Heart left ventricle (tissue), 16 donors: ENCODE measurements around the gene SPTSSA. TPM values are rescaled to one million over a fixed set of nuclear protein-coding genes. Genes with fewer than 3 reads are reported as not detected.
"Not testable (repeated sequence)": the region's sequence is repeated elsewhere in the genome, so short reads cannot be mapped to it uniquely, and the experiment has no call there.

Experiments
- ATAC-seq, 4 donors: fragments of 200-7000 bp; cut with Tn5 transposase; one replicate each; pipeline ENCODE4 v1.9.1; 2020 to 2022; ENCODE audit warnings: moderate library complexity in 4 of 4, mild to moderate bottlenecking in 3 of 4, moderate number of reproducible peaks in 1 of 4
- DNase-seq, 5 donors: peaks; one replicate each; pipeline ENCODE4 v3.0.0-alpha.2; 2020
- H3K27ac ChIP-seq, 12 donors: fragments of 200-600 bp; sonication (generic) in 4 of 12; one replicate each; pipeline versions ENCODE4 v1.5.0 to v1.8.0; 2016 to 2022; ENCODE audit warnings: mild to moderate bottlenecking in 2 of 12
- H3K27me3 ChIP-seq, 9 donors: fragments of 200-600 bp; sonication (generic) in 2 of 9; one replicate each; pipeline versions ENCODE4 v1.5.1 to v1.8.0; 2016 to 2022; ENCODE audit warnings: mild to moderate bottlenecking in 3 of 9
- H3K36me3 ChIP-seq, 9 donors: fragments of 200-600 bp; sonication (generic) in 2 of 9; one replicate each; pipeline versions ENCODE4 v1.5.0 to v1.8.0; 2018 to 2022; ENCODE audit warnings: mild to moderate bottlenecking in 2 of 9
- H3K4me1 ChIP-seq, 12 donors: fragments of 200-600 bp; sonication (generic) in 4 of 12; one replicate each; pipeline versions ENCODE4 v1.5.0 to v1.8.0; 2016 to 2022; ENCODE audit warnings: mild to moderate bottlenecking in 3 of 12
- H3K4me3 ChIP-seq, 12 donors: fragments of 200-600 bp; sonication (generic) in 4 of 12; one replicate each; pipeline versions ENCODE4 v1.5.0 to v1.8.0; 2017 to 2022; ENCODE audit warnings: mild to moderate bottlenecking in 9 of 12, moderate library complexity in 4 of 12
- H3K9me3 ChIP-seq, 12 donors: fragments of 200-600 bp; sonication (generic) in 4 of 12; one replicate each; pipeline versions ENCODE4 v1.5.0 to v1.8.0; 2016 to 2022; ENCODE audit warnings: mild to moderate bottlenecking in 1 of 12
- POLR2A ChIP-seq, 2 donors: fragments of 450-650 bp; IDR thresholded peaks; one replicate each; pipeline ENCODE4 v1.6.1; 2017; ENCODE audit warnings: antibody characterized with exemption in 2 of 2, mild to moderate bottlenecking in 2 of 2, moderate library complexity in 2 of 2
- WGBS, 4 donors: extraction: QIAGEN DNeasy Blood & Tissue Kit in 2 of 4; methylation state at CpG; one replicate each; pipeline versions ENCODE4 v1.1.5 to v1.1.7; 2013 to 2018; 5-methylcytosine and 5-hydroxymethylcytosine counted together
- intact Hi-C, 10 donors: fragments of 100-400 bp; cut with DNase I; formaldehyde crosslinking; loops; one replicate each; pipeline versions ENCODE4 v1.11.1 to v1.14.2; 2022
- polyA plus RNA-seq, 2 donors: library from polyadenylated mRNA; stranded (reverse); fragments of 200-250 nt; gene quantifications; one replicate each; pipeline ENCODE4 v1.2.3, GENCODE V29; 2013
- total RNA-seq, 9 donors: library from RNA; depleted of rRNA in 2 of 9; stranded (reverse); fragments of >200 nt in 2 of 9; fragmentation: NEBNext Ultra II Directional in 3 of 9; extraction: Animal tissue kit (Norgen Biotek cat#: 25700) in 3 of 9; gene quantifications; one replicate each; pipeline versions ENCODE4 v1.1.0 to v1.2.4, GENCODE V29; 2016 to 2023
- TF ChIP-seq, protein P1 (sequence below), 12 donors: fragments of 200-600 bp; sonication (generic) in 4 of 12; IDR thresholded peaks; one replicate each; pipeline versions ENCODE4 v1.5.0 to v1.8.0; 2018 to 2022; ENCODE audit warnings: antibody characterized with exemption in 12 of 12, mild to moderate bottlenecking in 5 of 12
- donor health status: ischemic (EF 13 %, LVEDD 7.1; RV severe dilation, severe dysfunction).
- donor health status: healthy with polysubstance abuse.
- donor health status: DM: no; HTN: yes; CAD: no.
- donor health status: DM: no; HTN: no; CAD: no.
- donor health status: ischemic (EF 25% LVEDD 6.9; RV normal size, moderate dysfunction).
- donor health status: ischemic (EF 25% LVEDD 5.7; RV mildly dilated, moderate dysfunction).
- donor health status: healthy.
- donor health status: DM: yes; HTN: yes; CAD: no.
- donor health status: ischemic (EF 35%, LVEDD 5.7; RV mildly dilated, moderate dysfunction).
- donor health status: nonischemic (EF 11% LVEDD 7.7; RV severe dilation, severe dysfunction).
- donor health status: DM: yes; HTN: yes; CAD: no.
- donor health status: PGD.
- donor health status: ischemic (EF 29% LVEDD 5.4; RV normal size, mild dysfunction).
- donor health status: nonischemic (EF 23%, LVEDD 6.1; RV moderate dilation, normal function).

The SPTSSA gene
- total and polyA plus RNA-seq, 11 donors, result 8.3 to 24.9 (median 12.5) TPM

DNA sequence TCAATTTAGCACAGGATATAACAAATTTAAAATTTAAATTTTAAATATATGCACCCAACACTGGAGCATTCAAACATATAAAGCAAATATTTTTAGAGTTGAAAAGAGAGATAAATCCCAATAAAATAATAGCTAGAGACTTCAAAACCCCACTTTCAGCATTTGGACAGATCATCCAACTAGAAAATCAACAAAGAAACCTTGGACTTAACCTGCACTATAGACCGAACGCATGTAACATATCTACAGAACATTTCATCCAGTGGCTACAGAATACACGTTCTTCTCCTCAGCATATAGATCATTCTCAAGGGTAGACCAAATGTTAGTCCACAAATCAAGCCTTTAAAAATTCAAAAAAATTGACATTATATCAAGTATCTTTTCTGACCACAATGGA, 64.0 kb downstream of the SPTSSA start:
- TF ChIP-seq, protein P1, sequence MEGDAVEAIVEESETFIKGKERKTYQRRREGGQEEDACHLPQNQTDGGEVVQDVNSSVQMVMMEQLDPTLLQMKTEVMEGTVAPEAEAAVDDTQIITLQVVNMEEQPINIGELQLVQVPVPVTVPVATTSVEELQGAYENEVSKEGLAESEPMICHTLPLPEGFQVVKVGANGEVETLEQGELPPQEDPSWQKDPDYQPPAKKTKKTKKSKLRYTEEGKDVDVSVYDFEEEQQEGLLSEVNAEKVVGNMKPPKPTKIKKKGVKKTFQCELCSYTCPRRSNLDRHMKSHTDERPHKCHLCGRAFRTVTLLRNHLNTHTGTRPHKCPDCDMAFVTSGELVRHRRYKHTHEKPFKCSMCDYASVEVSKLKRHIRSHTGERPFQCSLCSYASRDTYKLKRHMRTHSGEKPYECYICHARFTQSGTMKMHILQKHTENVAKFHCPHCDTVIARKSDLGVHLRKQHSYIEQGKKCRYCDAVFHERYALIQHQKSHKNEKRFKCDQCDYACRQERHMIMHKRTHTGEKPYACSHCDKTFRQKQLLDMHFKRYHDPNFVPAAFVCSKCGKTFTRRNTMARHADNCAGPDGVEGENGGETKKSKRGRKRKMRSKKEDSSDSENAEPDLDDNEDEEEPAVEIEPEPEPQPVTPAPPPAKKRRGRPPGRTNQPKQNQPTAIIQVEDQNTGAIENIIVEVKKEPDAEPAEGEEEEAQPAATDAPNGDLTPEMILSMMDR (IDR thresholded peaks at IDR 0.05), result no peak
- TF ChIP-seq POLR2A (IDR thresholded peaks at IDR 0.05), result no peak
- no peak overlapping the region for H3K4me3 ChIP-seq
- no peak for DNase-seq
- H3K4me1 ChIP-seq, result no peaks in the 10 kb centered on the region
- no peak for ATAC-seq
- H3K27me3 ChIP-seq, result no peaks in the 10 kb centered on the region
- no peaks in the 10 kb centered on the region for H3K36me3 ChIP-seq
- WGBS, 4 donors, result 64 to 85% (median 74%) methylated on average over 3 of the region's 3 CpGs
- no peak overlapping the region for H3K27ac ChIP-seq
- intact Hi-C loops, result no loop called here
- H3K9me3 ChIP-seq, result peaks cover 0 to 9% (median 0%) of the 10 kb centered on the region in 12 donors

DNA sequence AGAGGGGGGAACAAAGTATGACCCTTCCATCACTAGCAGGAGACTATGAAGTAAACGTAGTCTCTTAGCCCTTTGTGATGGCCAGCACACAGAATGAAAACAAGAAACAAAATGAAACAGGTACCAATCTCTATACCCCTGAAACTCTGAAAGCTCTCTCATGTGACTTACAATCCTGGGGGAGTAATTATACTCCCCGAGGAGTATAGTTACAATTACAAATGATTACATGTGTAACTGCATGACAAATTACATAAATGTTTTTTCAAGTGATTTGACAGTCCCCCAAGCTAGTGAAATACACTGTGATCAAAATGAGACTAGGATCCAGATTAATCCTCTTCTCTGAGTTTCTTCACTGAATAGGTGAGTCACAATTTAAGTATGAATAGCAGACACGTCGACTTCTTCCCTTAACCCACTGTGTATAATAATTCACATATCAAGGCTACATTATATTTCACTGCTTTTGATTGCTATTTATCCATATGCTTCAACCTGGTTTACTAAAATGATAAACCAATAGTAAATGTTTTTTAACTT, 74.0 kb downstream of the SPTSSA start:
- DNase-seq (no peak), ATAC-seq (no peak)
- Histone ChIP-seq H3K27ac (no peak overlapping the region), H3K9me3 (peaks cover 0 to 9% (median 0%) of the 10 kb centered on the region in 12 donors), H3K4me3 (no peak overlapping the region), H3K36me3 (no peaks in the 10 kb centered on the region), H3K27me3 (peaks cover 0 to 12% (median 0%) of the 10 kb centered on the region in 9 donors), H3K4me1 (no peaks in the 10 kb centered on the region)
- TF ChIP-seq POLR2A (IDR thresholded peaks at IDR 0.05), result no peak
- TF ChIP-seq, protein P1 (IDR thresholded peaks at IDR 0.05), result no peak
- intact Hi-C loops, result no loop called here
- WGBS, 4 donors, result 69 to 79% (median 75%) methylated on average over 4 of the region's 4 CpGs

DNA sequence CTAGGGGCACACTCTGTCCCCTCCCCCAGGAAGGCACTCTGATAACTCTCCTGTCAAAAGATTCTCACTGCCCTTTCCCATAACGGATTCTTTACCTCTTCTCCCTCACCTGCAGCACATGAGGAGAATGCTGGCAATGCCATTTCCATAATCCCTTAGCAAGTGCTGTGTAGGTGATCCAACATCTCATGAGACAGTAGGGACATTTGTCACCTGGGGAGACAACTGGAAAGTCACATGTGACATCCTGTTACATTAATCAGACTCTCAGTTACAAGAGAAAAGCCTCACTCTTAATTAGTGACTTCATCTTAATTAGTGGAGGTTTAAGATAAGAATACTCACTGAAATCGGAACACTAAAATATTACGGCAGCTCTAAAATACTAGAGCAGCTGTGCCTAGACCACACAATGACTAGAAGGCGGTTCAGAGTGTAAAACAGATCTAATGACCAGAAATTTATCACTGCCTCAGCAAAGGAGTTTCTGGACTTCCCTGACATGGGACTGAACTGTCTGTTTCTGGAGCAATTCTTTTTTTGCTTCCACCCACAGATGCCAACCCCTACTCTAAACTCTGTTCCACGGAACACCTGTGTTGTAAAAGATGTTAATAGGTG, 75.1 kb downstream of the SPTSSA start:
- WGBS, 4 donors, result 62 to 71% (median 70%) methylated on average over 5 of the region's 5 CpGs
- peaks cover 0 to 9% (median 0%) of the 10 kb centered on the region in 12 donors for H3K9me3 ChIP-seq
- DNase-seq (no peak), ATAC-seq (no peak)
- H3K4me1 ChIP-seq, result no peaks in the 10 kb centered on the region
- no peak overlapping the region for H3K4me3 ChIP-seq
- no peak for TF ChIP-seq POLR2A (IDR thresholded peaks at IDR 0.05)
- TF ChIP-seq, protein P1 (IDR thresholded peaks at IDR 0.05), result no peak
- intact Hi-C loops, result no loop called here
- no peaks in the 10 kb centered on the region for H3K36me3 ChIP-seq
- H3K27me3 ChIP-seq, result peaks cover 0 to 12% (median 0%) of the 10 kb centered on the region in 9 donors
- no peak overlapping the region for H3K27ac ChIP-seq

DNA sequence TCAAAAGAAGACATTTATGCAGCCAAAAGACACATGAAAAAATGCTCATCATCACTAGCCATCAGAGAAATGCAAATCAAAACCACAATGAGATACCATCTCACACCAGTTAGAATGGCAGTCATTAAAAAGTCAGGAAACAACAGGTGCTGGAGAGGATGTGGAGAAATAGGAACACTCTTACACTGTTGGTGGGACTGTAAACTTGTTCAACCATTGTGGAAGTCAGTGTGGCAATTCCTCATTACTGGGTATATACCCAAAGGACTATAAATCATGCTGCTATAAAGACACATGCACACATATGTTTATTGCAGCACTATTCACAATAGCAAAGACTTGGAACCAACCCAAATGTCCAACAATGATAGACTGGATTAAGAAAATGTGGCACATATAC, 76.2 kb downstream of the SPTSSA start:
- H3K36me3 ChIP-seq, H3K27ac ChIP-seq, intact Hi-C loops, DNase-seq, H3K4me3 ChIP-seq, H3K4me1 ChIP-seq, ATAC-seq: not testable (repeated sequence)
- Histone ChIP-seq H3K9me3 (peaks cover 0 to 11% (median 0%) of the 10 kb centered on the region in 12 donors), H3K27me3 (peaks cover 0 to 12% (median 0%) of the 10 kb centered on the region in 9 donors)
